Measurements from ENCODE around the gene E2F8. TPM values are rescaled to one million over a fixed set of nuclear protein-coding genes. Genes with fewer than 3 reads are reported as not detected.

Gene E2F8
- polyA plus RNA-seq, 1 of the 3 experiments (the other 2 are of a cell fraction) = 2.7 TPM

DNA sequence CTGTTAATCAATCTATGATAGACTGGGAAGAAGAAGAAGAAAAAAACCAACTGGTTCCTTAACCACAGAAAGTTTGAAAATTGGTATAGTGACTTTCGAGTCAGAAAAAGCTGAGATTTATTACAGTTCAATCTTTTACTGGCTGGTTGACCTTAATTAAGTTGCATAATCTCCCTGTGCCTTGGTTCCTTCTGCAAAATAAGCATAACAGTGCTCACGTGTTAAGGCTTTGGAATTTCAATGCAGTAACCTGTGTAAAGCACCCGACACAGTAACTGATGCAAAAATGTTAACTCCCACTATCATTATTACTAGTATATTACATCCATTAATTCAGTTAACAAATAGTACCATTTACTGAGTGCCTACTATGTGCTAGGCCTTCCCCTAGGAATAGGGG is 22.6 kb upstream of the E2F8 start:
- Histone ChIP-seq H3F3A (replicated peaks; ENCODE audit: insufficient read depth) (no peaks in the 10 kb centered on the region), H3K79me2 (ENCODE audit: insufficient read depth) (no peaks in the 10 kb centered on the region), H3K36me3 (replicated peaks in 1 of 2; ENCODE audit: control insufficient read depth in 1 of 2, insufficient read depth in 2 of 2, low read length in 1 of 2) (no peaks in the 10 kb centered on the region), H3K9me2 (no peaks in the 10 kb centered on the region), H2AFZ (ENCODE audit: low read depth) (no peak overlapping the region), H3K4me3 (ENCODE audit: low read depth in 2 of 2, low read length in 1 of 2) (no peak overlapping the region), H3K4me2 (no peak overlapping the region), H3K9ac (no peak overlapping the region), H4K20me1 (ENCODE audit: insufficient read depth) (no peaks in the 10 kb centered on the region), H3K9me3 (no peaks in the 10 kb centered on the region), H3K4me1 (ENCODE audit: control insufficient read depth in 1 of 2, insufficient read depth in 2 of 2, low read depth in 1 of 2, low read length in 1 of 2) (no peaks in the 10 kb centered on the region), H3K27me3 (ENCODE audit: insufficient read depth) (peaks cover 9% of the 10 kb centered on the region), H3K27ac (ENCODE audit: low read depth in 2 of 2, low read length in 1 of 2) (no peak overlapping the region)
- POLR2A ChIA-PET = no interaction called here
- CTCF ChIA-PET = interaction anchor here (1.5 to 7.6 kb wide), 2 partner anchors 288 to 291 kb away, joined by 4 to 152 read pairs; no protein-coding TSS in a partner anchor
- TF ChIP-seq, protein P1, sequence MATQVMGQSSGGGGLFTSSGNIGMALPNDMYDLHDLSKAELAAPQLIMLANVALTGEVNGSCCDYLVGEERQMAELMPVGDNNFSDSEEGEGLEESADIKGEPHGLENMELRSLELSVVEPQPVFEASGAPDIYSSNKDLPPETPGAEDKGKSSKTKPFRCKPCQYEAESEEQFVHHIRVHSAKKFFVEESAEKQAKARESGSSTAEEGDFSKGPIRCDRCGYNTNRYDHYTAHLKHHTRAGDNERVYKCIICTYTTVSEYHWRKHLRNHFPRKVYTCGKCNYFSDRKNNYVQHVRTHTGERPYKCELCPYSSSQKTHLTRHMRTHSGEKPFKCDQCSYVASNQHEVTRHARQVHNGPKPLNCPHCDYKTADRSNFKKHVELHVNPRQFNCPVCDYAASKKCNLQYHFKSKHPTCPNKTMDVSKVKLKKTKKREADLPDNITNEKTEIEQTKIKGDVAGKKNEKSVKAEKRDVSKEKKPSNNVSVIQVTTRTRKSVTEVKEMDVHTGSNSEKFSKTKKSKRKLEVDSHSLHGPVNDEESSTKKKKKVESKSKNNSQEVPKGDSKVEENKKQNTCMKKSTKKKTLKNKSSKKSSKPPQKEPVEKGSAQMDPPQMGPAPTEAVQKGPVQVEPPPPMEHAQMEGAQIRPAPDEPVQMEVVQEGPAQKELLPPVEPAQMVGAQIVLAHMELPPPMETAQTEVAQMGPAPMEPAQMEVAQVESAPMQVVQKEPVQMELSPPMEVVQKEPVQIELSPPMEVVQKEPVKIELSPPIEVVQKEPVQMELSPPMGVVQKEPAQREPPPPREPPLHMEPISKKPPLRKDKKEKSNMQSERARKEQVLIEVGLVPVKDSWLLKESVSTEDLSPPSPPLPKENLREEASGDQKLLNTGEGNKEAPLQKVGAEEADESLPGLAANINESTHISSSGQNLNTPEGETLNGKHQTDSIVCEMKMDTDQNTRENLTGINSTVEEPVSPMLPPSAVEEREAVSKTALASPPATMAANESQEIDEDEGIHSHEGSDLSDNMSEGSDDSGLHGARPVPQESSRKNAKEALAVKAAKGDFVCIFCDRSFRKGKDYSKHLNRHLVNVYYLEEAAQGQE (IDR thresholded peaks at IDR 0.05; ENCODE audit: low read depth, low read length) = no peak
- TF ChIP-seq ZBTB33 (IDR thresholded peaks at IDR 0.05; ENCODE audit: borderline replicate concordance, low read depth) (no peak), POLR2AphosphoS5 (IDR thresholded peaks at IDR 0.05; ENCODE audit: low read depth, low read length) (no peak), IRF3 (IDR thresholded peaks at IDR 0.05; ENCODE audit: low read depth, low read length) (no peak), CTCF (IDR thresholded peaks at IDR 0.05) (no peak), SIN3A (IDR thresholded peaks at IDR 0.05; ENCODE audit: borderline replicate concordance, low read depth, low read length) (no peak), TEAD4 (IDR thresholded peaks at IDR 0.05; ENCODE audit: borderline replicate concordance, insufficient read depth) (no peak), RFX5 (IDR thresholded peaks at IDR 0.05; ENCODE audit: low read length) (no peak), FOSL2 (IDR thresholded peaks at IDR 0.05; ENCODE audit: borderline replicate concordance, low read depth) (no peak), RAD21 (IDR thresholded peaks at IDR 0.05; ENCODE audit: low read length) (no peak), CHD2 (IDR thresholded peaks at IDR 0.05; ENCODE audit: low read length, partially characterized antibody) (no peak), EP300 (IDR thresholded peaks at IDR 0.05; ENCODE audit: borderline replicate concordance in 1 of 2, low read depth in 1 of 2, low read length in 1 of 2) (no peak), NFIC (IDR thresholded peaks at IDR 0.05; ENCODE audit: borderline replicate concordance) (no peak)
- WGBS (ENCODE audit: low lambda C conversion rate) = 56% methylated on average over 3 of the region's 3 CpGs
- no peak for DNase-seq
